Measurements from ENCODE around the gene SCGB1A1. TPM values are rescaled to one million over a fixed set of nuclear protein-coding genes. Genes with fewer than 3 reads are reported as not detected.

The SCGB1A1 gene
- total RNA-seq, 1 donor from 2014 or later = not detected

- H3K9me3 Mint-ChIP-seq = no peaks in the 10 kb centered on the region
- TF ChIP-seq, protein P1, sequence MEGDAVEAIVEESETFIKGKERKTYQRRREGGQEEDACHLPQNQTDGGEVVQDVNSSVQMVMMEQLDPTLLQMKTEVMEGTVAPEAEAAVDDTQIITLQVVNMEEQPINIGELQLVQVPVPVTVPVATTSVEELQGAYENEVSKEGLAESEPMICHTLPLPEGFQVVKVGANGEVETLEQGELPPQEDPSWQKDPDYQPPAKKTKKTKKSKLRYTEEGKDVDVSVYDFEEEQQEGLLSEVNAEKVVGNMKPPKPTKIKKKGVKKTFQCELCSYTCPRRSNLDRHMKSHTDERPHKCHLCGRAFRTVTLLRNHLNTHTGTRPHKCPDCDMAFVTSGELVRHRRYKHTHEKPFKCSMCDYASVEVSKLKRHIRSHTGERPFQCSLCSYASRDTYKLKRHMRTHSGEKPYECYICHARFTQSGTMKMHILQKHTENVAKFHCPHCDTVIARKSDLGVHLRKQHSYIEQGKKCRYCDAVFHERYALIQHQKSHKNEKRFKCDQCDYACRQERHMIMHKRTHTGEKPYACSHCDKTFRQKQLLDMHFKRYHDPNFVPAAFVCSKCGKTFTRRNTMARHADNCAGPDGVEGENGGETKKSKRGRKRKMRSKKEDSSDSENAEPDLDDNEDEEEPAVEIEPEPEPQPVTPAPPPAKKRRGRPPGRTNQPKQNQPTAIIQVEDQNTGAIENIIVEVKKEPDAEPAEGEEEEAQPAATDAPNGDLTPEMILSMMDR (conservative IDR thresholded peaks at IDR 0.05) = no peak
- H3K4me3 Mint-ChIP-seq = no peak overlapping the region
- DNase-seq (ENCODE audit: extremely low spot score, unreplicated experiment) = no peak
- no peaks in the 10 kb centered on the region for H3K36me3 Mint-ChIP-seq
- no peaks in the 10 kb centered on the region for H3K27me3 Mint-ChIP-seq
- no peak overlapping the region for H3K27ac Mint-ChIP-seq
- H3K4me1 Mint-ChIP-seq (ENCODE audit: unreplicated experiment) = peaks cover 3% of the 10 kb centered on the region
These were observed 9.0 kb upstream of the SCGB1A1 start for GRCh38 chr11:62409831-62410230.

DNA sequence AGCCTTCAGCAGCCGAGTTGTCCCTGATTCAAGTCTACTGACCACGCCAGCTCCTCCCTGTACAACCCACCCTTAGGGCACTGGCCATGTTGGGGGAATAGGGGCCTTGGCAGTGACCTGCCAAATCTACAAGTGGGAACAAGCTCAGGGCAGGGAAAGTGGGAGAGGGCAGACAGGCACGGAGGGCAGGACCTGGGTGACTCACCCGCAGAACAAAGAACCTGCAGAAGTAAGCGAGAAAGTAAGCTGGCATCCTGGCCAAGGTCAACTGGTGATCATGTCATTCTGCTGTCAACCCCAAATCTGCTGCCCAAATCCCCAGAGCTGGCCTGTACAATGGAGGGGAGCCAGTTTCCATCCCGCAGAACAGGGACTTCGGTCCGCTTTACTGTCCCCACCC, 7.9 kb upstream of the SCGB1A1 start:
- Mint-ChIP-seq H3K9me3 (no peaks in the 10 kb centered on the region), H3K4me1 (ENCODE audit: unreplicated experiment) (no peaks in the 10 kb centered on the region), H3K4me3 (no peak overlapping the region), H3K27ac (no peak overlapping the region), H3K27me3 (no peaks in the 10 kb centered on the region), H3K36me3 (no peaks in the 10 kb centered on the region)
- TF ChIP-seq, protein P1 (conservative IDR thresholded peaks at IDR 0.05) = no peak
- no peak for DNase-seq (ENCODE audit: extremely low spot score, unreplicated experiment)

DNA sequence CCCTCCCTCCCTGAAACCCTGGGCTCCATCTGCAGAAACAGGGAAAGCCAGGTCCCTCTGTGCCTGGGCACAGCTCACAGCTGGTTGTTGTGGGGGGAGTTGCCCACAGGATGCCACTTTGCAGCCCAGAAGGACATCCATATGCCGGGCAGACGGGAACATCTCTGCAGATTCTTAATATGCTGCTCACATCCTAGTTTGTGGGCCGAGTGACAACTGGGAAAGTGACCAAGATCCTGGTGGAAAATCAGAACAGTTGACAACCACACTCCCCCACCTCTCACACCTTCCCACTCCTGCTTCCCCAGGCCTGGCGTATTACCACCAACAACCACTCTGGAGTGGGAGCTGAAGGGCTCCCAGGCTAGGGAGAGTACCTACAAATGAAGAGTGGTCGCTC, 7.3 kb upstream of the SCGB1A1 start:
- TF ChIP-seq, protein P1 (conservative IDR thresholded peaks at IDR 0.05) = no peak
- no peak overlapping the region for H3K4me3 Mint-ChIP-seq

DNA sequence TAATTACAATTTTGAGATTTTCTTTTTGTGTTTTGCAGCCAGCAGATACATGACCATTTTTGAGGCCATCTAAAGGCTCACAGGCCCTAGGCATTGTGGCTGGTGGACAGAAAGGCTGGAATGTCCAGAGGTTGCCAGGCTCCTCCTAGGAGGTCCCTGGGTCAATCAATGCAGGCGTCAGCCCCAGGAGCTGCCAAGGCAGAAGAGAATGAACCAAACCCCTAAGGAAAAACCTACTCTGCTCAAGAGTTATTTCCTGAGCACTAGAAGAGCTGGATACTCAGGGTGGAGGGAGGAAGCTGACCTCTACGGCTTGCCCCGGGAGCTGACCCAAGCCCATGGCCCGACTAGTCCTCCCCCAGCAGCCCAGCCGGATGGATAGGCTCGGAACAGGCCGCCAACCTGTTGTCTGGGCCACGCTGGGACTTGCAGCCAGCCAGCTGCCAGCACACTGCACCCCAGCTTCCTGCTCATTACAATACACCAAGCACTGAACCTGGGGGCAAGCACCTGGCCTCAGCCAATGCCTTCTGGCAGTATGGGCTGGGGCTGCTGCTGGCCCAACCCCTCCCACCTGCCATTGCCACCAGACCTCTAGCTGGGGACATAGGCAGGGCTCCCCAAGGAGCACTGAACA, 5.7 kb upstream of the SCGB1A1 start:
- Mint-ChIP-seq H3K4me1 (ENCODE audit: unreplicated experiment) (no peaks in the 10 kb centered on the region), H3K4me3 (no peak overlapping the region), H3K27me3 (no peaks in the 10 kb centered on the region), H3K9me3 (no peaks in the 10 kb centered on the region), H3K27ac (no peak overlapping the region), H3K36me3 (no peaks in the 10 kb centered on the region)
- TF ChIP-seq, protein P1 (conservative IDR thresholded peaks at IDR 0.05) = no peak
- DNase-seq (ENCODE audit: extremely low spot score, unreplicated experiment) = no peak

More for the DNA sequence above, 7.3 kb upstream of the SCGB1A1 start:
- Mint-ChIP-seq H3K27me3 (no peaks in the 10 kb centered on the region), H3K36me3 (no peaks in the 10 kb centered on the region), H3K27ac (no peak overlapping the region), H3K9me3 (no peaks in the 10 kb centered on the region), H3K4me1 (ENCODE audit: unreplicated experiment) (no peaks in the 10 kb centered on the region)
- no peak for DNase-seq (ENCODE audit: extremely low spot score, unreplicated experiment)

DNA sequence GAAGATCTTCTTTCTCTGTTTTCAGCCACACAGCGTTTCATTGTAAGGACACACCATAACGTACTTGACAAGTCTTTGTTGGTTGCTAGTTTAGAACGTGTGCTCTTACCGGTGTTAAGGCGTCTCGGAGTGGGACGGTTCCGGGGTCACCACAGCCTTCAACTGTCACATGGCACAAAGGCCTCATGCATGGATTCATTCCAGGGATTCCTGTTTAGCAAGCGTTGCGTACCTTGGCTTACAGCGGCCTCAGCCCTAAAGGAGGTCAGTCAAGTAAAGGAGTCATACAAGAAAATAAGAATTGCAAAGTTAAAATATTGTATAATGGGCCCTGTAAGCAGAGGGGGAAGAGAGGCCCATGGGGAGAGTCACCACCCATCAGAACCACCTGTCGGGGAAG, 2.2 kb upstream of the SCGB1A1 start:
- no peak overlapping the region for H3K4me3 Mint-ChIP-seq
- TF ChIP-seq, protein P1 (conservative IDR thresholded peaks at IDR 0.05) = no peak
- no peaks in the 10 kb centered on the region for H3K36me3 Mint-ChIP-seq
- no peaks in the 10 kb centered on the region for H3K9me3 Mint-ChIP-seq
- H3K27ac Mint-ChIP-seq = no peak overlapping the region
- no peaks in the 10 kb centered on the region for H3K27me3 Mint-ChIP-seq
- DNase-seq (ENCODE audit: extremely low spot score, unreplicated experiment) = no peak
- H3K4me1 Mint-ChIP-seq (ENCODE audit: unreplicated experiment) = peaks cover 7% of the 10 kb centered on the region
